K562 (cell line): ENCODE measurements around the gene SPEG. TPM values are rescaled to one million over a fixed set of nuclear protein-coding genes. Genes with fewer than 3 reads are reported as not detected.

ENCODE experiments used
- BRD9 ChIP-seq: fragments of 450-650 bp; IDR thresholded peaks from 2 replicates; pipeline ENCODE4 v1.6.1; 2018; ENCODE audit warnings: low read depth; ENCODE audit not compliant: partially characterized antibody
- CBX1 ChIP-seq: sonication (generic); IDR thresholded peaks from 2 replicates; pipeline ENCODE4 v1.6.1; 2016; ENCODE audit warnings: antibody characterized with exemption, low read depth, mild to moderate bottlenecking
- CTCF ChIP-seq, 3 experiments: IDR thresholded peaks in 2 of 3; conservative IDR thresholded peaks in 1 of 3; 2 replicates each; pipeline ENCODE4 v1.5.1; 2011 to 2012; ENCODE audit warnings: low read length in 3 of 3, mild to moderate bottlenecking in 3 of 3, control low read depth in 2 of 3, improper control_type of control experiment in 1 of 3, inconsistent platforms in 1 of 3, low read depth in 1 of 3, mixed read lengths in 1 of 3, moderate library complexity in 1 of 3; ENCODE audit not compliant: insufficient read depth in 2 of 3
- GTF2F1 ChIP-seq: IDR thresholded peaks from 2 replicates; pipeline ENCODE4 v1.6.1; 2011; ENCODE audit warnings: low read depth, low read length, improper control_type of control experiment
- KAT8 ChIP-seq: fragments of 450-650 bp; IDR thresholded peaks from 2 replicates; pipeline ENCODE4 v1.6.1; 2016; ENCODE audit warnings: low read depth, mild to moderate bottlenecking
- SMARCB1 ChIP-seq: IDR thresholded peaks from 2 replicates; pipeline ENCODE4 v1.6.1; 2011; ENCODE audit warnings: improper control_type of control experiment, low read depth; ENCODE audit not compliant: insufficient read length
- ZNF263 ChIP-seq: sonication (generic); formaldehyde crosslinking; IDR thresholded peaks from 2 replicates; pipeline ENCODE4 v1.8.0; 2022; ENCODE audit warnings: mild to moderate bottlenecking, missing genetic modification reagents, borderline replicate concordance
- ZNF785 ChIP-seq: fragments of 250-450 bp; sonication (Bioruptor Pico); IDR thresholded peaks from 2 replicates; pipeline ENCODE4 v1.4.0; 2020; ENCODE audit warnings: mild to moderate bottlenecking
- polyA plus RNA-seq, 8 experiments: library from polyadenylated mRNA; depleted of rRNA in 4 of 8; stranded (reverse) in 5 of 8; unstranded in 3 of 8; fragments of >200 nt; fragmentation: Nextera tagmentation in 2 of 8; fragmentation: Illumina TruSeq in 1 of 8; extraction: Ambion mirVana in 2 of 8; extraction: Trizol in 1 of 8; gene quantifications; 2 replicates each; pipeline versions ENCODE4 v1.2.1 to v1.2.3, GENCODE V29; 2011 to 2014; ENCODE audit warnings: inconsistent platforms in 1 of 8, missing spikeins in 1 of 8
- total RNA-seq, 7 experiments: library from RNA; depleted of rRNA in 6 of 7; stranded (reverse); fragments of >200 nt in 6 of 7; fragmentation: Illumina TruSeq in 2 of 7; extraction: Trizol in 2 of 7; gene quantifications; 2 replicates each; pipeline versions ENCODE4 v1.2.1 to v1.2.3, GENCODE V29; 2011 to 2021; ENCODE audit warnings: low replicate concordance in 1 of 7
- TF ChIP-seq, protein P1 (sequence below), 2 experiments: fragments of 450-650 bp; IDR thresholded peaks; 2 replicates each; pipeline ENCODE4 v1.6.1; 2016; ENCODE audit warnings: mild to moderate bottlenecking in 2 of 2, borderline replicate concordance in 1 of 2, low read depth in 1 of 2, moderate library complexity in 1 of 2
- TF ChIP-seq, protein P2 (sequence below): sonication (generic); formaldehyde crosslinking; IDR thresholded peaks from 2 replicates; pipeline ENCODE4 v1.8.1; 2023; ENCODE audit warnings: mild to moderate bottlenecking, missing genetic modification reagents
- TF ChIP-seq, protein P3 (sequence below): fragments of 450-650 bp; IDR thresholded peaks from 2 replicates; pipeline ENCODE4 v1.6.1; 2016; ENCODE audit warnings: missing biosample characterization, missing genetic modification characterization

The SPEG gene
- total and polyA plus RNA-seq, 9 of the 15 experiments (the other 6 are each of a cell fraction or from before 2014, with no cell fraction given): 0.49 to 8.7 (median 3.0) TPM

- TF ChIP-seq, protein P1, sequence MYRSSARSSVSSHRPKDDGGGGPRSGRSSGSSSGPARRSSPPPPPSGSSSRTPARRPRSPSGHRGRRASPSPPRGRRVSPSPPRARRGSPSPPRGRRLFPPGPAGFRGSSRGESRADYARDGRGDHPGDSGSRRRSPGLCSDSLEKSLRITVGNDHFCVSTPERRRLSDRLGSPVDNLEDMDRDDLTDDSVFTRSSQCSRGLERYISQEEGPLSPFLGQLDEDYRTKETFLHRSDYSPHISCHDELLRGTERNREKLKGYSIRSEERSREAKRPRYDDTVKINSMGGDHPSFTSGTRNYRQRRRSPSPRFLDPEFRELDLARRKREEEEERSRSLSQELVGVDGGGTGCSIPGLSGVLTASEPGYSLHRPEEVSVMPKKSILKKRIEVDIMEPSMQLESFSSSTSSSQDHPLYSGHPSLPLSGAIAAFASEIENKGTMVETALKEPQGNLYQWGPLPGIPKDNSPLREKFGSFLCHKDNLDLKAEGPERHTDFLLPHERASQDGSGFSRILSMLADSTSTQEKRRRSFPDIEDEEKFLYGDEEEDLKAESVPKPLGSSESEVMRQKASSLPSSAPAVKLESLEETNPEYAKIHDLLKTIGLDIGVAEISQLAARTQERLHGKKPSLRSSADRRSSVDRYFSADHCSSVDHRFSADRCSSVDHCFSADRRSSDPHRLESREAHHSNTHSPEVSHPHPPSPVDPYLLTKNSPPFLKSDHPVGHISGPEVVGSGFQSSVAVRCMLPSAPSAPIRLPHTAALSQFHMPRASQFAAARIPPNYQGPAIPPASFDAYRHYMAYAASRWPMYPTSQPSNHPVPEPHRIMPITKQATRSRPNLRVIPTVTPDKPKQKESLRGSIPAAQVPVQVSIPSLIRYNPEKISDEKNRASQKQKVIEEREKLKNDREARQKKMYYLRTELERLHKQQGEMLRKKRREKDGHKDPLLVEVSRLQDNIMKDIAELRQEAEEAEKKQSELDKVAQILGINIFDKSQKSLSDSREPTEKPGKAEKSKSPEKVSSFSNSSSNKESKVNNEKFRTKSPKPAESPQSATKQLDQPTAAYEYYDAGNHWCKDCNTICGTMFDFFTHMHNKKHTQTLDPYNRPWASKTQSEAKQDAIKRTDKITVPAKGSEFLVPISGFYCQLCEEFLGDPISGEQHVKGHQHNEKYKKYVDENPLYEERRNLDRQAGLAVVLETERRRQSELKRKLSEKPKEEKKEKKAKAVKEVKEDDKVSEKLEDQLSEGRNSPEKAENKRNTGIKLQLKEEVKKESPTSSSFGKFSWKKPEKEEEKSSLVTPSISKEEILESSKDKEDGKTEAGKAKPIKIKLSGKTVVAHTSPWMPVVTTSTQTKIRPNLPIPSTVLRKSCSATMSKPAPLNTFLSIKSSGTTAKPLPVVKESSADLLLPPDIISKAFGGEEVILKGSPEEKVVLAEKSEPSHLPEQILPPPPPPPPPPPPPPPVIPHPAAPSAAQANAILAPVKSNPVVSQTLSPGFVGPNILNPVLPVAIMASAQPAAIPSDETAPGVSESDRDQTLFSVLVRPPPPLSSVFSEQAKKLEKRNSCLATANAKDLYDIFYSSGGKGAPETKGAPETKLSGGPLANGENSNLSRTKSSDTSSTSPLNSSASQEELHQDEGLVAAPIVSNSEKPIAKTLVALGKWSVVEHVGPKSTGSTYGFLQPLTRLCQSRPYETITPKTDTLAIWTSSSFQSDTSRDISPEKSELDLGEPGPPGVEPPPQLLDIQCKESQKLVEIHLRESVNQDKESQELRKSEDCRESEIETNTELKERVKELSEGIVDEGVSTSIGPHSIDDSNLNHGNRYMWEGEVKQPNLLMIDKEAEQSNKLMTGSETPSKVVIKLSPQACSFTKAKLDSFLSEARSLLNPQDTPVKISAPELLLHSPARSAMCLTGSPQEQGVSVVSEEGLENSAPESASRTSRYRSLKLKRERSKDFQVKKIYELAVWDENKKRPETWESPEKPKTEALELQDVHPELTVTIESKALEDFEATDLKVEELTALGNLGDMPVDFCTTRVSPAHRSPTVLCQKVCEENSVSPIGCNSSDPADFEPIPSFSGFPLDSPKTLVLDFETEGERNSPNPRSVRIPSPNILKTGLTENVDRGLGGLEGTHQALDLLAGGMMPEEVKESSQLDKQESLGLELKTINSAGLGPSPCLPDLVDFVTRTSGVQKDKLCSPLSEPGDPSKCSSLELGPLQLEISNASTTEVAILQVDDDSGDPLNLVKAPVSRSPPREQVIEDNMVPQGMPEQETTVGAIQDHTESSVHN (IDR thresholded peaks at IDR 0.05; ENCODE audit: borderline replicate concordance in 1 of 2, low read depth in 1 of 2): no peak
- no peak for TF ChIP-seq ZNF263
- TF ChIP-seq, protein P2, sequence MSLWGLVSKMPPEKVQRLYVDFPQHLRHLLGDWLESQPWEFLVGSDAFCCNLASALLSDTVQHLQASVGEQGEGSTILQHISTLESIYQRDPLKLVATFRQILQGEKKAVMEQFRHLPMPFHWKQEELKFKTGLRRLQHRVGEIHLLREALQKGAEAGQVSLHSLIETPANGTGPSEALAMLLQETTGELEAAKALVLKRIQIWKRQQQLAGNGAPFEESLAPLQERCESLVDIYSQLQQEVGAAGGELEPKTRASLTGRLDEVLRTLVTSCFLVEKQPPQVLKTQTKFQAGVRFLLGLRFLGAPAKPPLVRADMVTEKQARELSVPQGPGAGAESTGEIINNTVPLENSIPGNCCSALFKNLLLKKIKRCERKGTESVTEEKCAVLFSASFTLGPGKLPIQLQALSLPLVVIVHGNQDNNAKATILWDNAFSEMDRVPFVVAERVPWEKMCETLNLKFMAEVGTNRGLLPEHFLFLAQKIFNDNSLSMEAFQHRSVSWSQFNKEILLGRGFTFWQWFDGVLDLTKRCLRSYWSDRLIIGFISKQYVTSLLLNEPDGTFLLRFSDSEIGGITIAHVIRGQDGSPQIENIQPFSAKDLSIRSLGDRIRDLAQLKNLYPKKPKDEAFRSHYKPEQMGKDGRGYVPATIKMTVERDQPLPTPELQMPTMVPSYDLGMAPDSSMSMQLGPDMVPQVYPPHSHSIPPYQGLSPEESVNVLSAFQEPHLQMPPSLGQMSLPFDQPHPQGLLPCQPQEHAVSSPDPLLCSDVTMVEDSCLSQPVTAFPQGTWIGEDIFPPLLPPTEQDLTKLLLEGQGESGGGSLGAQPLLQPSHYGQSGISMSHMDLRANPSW (CRISPR knock-in tag): no peak
- TF ChIP-seq KAT8: no peak
- no peak for TF ChIP-seq ZNF785 (CRISPR knock-in tag)
- TF ChIP-seq CTCF (IDR thresholded peaks at IDR 0.05 in 2 of 3, conservative IDR thresholded peaks at IDR 0.05 in 1 of 3; ENCODE audit: insufficient read depth in 2 of 3, low read depth in 1 of 3, low read length in 3 of 3): peak; percentile 81 to 87 (median 83)
- TF ChIP-seq, protein P3, sequence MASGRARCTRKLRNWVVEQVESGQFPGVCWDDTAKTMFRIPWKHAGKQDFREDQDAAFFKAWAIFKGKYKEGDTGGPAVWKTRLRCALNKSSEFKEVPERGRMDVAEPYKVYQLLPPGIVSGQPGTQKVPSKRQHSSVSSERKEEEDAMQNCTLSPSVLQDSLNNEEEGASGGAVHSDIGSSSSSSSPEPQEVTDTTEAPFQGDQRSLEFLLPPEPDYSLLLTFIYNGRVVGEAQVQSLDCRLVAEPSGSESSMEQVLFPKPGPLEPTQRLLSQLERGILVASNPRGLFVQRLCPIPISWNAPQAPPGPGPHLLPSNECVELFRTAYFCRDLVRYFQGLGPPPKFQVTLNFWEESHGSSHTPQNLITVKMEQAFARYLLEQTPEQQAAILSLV (tag): no peak
- no peak for TF ChIP-seq SMARCB1
- TF ChIP-seq BRD9: peak; percentile 55
- no peak for TF ChIP-seq CBX1
- TF ChIP-seq GTF2F1: no peak
Measured at GRCh38 chr2:219433666-219434467, 776 bp upstream of the SPEG start (continued).
